ENCODE results near the gene AGPAT3.
"Not testable (repeated sequence)": the region's sequence is repeated elsewhere in the genome, so short reads cannot be mapped to it uniquely, and the experiment has no call there.

AGPAT3 gene, protein sequence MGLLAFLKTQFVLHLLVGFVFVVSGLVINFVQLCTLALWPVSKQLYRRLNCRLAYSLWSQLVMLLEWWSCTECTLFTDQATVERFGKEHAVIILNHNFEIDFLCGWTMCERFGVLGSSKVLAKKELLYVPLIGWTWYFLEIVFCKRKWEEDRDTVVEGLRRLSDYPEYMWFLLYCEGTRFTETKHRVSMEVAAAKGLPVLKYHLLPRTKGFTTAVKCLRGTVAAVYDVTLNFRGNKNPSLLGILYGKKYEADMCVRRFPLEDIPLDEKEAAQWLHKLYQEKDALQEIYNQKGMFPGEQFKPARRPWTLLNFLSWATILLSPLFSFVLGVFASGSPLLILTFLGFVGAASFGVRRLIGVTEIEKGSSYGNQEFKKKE

DNA sequence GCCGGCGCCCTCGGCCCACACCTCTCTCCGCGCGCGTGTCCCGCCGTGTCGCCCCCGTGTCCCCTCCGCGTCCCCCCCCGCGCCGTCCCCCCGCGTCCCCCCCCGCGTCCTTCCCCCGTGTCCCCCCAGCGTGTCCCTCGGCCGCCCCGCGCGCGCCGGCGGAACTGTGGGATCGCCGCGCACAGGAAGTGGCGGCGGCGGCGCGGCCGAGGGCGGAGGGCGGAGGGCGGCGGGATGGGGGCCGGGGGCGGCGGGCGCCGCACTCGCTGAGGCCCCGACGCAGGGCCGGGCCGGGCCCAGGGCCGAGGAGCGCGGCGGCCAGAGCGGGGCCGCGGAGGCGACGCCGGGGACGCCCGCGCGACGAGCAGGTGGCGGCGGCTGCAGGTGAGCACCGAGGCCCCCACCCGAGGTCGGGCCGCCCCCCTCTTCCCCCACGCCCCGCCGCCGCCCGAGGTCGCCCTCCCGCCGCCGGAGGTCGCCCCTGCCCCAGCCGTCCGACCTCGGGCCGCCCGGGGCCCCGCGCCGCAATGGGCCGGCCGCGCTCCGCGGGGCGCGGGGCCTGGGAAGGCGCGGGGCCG lies at the start of gene AGPAT3:
TSS of gene AGPAT3 (plus strand) at position 262 of the 578 bp plus-strand sequence. CDS start 94,459 bp downstream, outside the sequence.
- no peak for DNase-seq

DNA sequence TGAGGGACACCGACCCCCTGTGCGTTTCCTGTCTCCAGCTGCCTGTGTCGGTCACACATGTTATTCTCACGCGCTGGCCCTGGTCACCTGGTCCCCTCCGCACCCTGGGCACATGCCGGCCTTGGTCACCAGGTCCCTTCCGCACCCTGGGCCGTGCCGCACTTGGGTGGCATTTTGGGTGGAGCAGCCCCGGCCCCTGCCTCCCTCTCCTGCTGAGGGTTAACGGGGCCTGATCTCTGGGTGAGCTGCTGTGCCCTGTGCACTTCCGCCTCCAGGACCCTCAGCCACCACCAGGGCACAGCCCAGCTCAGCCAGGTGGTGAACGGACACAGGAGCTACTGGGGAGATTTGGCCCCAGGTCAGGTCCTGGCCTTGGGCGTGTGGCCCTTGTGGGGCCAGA lies 49.0 kb upstream of the AGPAT3 start:
- no peak for DNase-seq

DNA sequence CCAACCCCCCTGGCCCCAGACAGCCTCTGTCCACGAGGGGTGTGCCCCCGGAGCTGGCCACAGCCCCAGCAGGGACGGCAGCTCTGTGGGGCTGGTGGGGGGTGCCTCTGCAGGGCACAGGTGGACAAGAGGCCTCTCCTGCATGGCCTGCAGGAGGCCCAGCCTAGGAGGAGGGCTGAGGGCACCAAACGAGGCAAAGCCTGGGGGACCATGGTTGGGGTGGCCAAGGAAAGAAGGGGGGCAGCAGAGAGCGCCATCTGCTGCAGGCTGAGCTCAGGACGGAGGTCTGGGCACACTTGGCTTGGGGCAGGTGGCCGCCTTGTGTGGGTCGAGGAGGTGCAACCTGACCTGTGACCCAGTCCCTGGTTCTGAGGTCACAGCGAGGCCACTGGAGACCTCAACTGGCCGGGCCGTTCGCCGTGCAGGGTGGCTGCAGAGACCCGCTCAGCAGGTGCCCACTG lies 48.4 kb upstream of the AGPAT3 start:
- DNase-seq = no peak

DNA sequence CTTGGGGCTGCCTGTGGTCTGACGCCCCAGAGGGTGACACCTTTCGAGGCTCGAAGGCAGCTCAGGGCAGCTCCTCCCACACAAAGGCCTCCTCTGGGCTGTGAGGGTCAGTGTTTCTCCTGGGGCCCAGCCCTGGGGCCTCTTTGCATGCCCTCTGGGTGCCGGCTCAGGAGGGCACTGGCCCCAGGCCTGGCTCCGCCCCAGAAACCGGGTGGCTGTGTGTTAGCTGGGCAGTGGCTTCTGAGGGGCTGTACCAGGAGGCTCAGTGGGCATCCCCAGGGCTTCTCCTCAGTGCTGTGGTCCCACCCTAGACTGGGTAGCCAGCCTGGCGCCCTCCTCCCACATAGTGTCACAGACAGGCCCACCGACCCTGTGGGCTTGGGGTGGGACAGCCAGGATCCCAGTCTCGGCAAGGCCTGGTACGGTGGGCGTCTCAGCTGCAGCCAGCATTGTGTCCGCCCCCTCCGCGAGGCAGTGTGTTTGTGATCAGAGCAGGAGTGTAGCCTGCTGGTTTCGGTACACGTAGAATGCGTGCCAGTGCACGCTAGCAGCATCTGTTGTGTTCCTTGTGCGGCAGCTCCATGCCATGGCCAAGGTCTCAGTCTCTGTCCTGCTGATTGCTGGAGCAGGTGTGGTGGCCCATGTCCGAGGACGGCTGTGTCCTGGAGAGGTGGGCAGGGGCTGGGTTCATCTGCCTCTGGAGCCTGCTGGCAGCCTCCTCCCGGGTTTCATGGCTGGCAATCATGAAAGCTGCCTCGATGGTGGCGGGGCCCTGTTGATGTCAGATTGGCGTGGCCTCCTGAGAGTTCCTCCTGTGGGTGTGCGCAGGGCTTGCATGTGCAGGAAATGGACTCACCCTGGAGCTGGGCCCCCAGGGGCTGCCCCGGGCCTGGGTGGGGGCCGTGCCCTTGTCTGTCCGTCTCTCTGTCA lies 47.6 kb upstream of the AGPAT3 start:
- no peak for DNase-seq

DNA sequence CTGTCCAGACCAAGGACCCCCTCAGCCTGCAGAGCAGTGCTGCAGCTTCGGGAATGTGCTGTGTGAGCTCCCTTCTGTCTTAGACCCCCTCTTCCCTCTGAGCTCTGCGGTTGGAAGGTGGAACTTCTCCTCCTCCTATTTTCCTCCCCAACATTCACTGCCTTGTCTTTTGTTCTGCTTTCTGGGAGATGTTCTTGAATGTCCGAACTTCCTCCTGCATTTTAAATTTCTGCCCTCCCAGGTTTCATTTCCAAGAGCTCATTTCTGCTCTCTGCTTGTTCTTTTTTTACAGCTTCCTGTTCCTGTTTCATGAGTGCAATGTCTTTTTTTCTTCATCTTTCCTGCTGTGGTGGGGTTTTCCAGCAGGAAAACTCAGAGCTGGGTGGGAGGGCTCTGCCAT lies 46.3 kb upstream of the AGPAT3 start:
- DNase-seq = no peak

DNA sequence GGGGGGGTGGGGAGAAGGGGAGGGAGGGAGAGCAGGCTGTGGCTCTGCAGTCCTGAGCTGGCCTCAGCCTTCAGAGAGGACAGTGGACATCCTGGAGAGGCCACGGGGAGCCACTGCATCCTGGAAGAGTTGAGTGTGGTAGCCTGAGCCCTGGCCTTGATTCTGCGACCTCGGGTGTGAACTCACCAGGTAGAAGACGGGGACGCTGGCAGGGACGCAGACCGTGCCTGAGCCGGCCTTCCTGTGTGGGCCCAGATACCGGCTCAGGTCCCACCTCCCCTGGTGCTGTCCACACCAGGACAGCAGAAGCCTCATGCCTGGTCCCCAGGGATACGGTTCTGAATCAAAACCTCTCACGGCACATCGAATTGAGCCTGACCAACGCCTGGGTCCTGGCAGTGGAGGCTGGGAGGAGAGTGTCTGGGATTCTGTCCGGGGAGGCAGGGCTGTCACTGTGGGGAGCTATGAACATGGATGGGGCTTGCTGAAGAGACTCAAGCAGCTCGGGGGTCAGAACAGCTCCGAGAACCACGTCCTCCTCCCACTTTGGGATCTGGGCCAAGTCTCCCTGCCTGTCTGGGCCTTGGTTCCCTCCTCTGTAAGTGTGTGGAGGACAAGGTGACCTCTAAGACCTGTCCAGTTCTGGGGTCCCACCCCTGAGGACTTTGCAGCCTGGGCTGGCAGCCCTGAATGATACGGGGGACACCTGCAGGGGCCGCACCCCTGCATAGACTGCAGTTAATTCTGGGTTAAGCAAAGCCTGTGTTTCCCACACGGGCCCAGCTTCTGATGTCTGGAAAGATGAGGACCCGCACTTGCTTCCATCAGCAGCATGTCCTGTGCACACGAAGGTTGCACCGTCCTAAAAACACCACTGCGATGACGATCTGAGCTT lies 45.3 kb upstream of the AGPAT3 start:
- no peak for DNase-seq

DNA sequence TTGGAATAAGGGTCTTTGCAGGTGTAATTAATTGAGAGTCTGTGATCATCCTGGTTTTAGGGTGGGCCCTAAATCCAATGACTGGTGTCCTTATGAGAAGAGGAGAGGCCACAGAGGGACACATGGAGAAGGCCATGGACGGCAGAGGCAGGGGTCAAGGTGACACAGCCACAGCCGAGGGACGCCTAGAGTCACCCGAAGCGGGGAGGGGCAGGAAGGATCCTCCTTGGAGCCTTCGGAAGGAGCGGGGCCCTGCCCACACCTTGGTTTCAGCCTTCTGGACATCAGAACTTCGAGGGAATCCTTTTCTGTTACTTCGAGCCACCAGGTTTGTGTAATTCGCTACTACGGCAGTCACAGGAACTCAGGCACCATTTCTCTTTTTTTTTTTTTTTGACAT lies 44.6 kb upstream of the AGPAT3 start:
- no peak for DNase-seq

DNA sequence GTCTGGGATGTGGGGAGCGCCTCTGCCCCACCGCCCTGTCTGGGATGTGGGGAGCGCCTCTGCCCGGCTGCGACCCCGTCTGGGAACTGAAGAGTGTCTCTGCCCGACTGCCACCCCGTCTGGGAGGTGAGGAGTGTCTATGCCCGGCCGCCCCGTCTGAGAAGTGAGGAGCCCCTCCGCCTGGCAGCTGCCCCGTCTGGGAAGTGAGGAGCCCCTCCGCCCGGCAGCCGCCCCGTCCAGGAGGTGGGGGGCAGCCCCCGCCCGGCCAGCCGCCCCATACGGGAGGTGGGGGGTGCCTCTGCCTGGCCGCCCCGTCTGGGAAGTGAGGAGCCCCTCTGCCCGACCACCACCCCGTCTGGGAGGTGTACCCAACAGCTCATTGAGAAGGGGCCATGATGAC lies 42.9 kb upstream of the AGPAT3 start:
- not testable (repeated sequence) for DNase-seq

DNA sequence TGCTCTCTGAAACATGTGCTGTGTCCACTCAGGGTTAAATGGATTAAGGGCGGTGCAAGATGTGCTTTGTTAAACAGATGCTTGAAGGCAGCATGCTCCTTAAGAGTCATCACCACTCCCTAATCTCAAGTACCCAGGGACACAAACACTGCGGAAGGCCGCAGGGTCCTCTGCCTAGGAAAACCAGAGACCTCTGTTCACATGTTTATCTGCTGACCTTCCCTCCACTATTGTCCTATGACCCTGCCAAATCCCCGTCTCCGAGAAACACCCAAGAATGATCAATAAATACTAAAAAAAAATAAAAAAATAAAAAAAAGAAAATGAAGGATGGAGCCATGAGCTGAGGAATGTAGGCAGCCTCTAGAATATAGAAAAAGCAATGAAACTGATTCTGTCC lies 42.3 kb upstream of the AGPAT3 start:
- DNase-seq = not testable (repeated sequence)

DNA sequence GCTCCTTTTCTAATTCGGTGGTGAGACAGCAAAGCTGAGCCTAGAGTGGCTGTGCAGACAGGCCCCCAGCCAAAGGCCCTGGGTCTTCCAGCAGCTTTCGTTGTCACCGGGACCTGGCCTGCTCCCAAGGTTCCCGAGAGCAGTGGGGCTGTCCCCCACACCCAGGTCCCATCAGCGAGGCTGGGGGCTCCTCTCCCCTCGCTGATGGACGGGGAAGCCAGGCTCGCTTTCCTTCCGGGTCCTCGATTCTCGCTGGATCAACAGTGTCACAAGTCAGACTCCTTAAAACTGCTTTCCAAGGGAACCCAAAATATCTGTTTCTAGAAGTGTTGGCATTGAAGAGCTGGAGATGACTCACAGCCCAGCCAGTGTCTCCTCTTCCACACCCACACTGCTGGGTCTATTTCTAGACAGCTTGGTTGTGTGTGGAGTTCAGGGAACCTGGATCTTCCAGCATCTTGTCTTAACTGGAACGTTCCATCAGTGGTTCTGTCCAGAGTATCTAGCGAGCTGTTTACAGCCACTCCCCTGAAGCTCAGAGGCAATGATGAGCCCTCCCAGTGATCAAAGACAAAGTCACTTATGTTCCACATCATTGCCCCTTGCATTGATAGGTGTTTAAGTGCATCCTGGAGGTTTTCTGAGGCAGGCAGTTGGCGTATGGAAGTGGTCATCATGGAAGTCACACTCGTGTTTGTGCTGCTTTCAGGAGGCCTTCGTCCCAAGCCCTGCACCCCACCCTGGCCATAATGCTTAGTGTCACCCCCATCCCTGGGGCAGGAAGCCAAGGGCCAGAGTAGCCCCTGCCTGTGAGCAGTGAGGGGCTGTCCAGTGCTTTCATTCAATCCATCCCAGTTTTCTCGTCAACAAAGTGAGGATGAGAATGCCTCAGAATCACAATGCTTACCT lies 40.4 kb upstream of the AGPAT3 start:
- no peak for DNase-seq

DNA sequence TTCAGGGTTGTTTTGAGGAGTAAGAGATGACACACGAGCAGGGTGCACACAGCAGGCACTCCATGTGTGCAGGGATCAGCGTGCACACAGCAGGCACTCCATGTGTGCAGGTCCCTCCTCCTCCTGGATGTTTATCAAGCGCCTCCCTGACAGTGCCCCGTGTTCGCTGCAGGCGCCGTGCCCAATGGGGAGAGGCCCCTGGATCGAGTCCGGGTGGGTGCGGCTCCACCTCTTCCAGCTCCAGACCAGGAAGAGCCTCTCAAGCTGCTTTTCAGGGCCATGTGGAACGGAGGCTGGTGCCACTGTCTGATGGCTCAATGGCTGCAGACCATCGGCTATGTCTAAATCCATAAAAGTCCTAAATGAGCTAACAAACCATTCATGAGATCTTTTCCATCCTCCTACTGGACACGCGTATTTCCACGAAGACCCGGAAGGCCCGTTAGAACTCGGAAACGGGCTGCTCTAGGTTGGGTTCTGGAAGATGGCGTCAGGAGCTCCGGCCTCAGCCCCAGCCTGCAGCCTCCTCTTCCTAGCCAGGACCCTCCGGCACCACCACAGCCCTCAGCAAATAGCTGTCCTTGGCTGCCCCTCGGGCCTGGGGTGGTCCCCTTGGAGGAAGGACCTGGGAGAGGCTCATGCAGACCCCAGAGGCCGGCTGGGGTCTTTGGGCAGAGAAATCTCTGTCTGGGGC lies 39.6 kb upstream of the AGPAT3 start:
- DNase-seq = no peak

DNA sequence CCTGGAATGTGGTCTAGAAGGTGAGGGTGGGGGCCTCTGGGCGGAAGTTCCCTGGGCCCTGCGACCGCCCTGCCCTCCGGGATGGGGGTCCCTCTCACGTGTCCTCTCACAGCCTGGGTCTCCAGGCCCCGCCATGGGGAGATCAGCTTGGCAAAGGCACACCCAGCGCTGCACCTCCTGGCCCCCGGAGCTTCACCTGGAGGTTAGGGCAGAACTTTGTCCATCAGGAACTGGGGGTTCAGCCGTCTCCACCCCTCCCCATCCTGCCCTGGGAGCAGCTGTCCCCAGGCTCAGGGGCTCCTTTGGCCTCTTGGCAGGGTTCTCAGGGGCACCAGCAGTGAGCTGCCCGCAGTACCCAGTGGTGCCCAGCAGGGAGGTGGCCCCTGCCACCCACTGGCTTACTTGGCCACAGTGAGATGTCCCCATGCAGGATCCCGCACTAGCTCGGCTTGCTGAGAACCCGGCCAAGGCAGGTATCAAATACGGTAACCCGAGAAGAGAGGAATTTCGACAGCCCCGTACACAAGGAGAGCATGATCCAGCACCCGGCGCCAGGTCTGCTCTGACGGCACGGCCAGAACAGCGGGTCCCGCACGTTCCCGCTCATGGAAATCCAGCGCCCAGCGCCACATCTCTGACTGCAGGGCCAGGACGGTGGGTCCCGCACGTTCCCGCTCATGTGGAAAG lies 38.9 kb upstream of the AGPAT3 start:
- DNase-seq = no peak

DNA sequence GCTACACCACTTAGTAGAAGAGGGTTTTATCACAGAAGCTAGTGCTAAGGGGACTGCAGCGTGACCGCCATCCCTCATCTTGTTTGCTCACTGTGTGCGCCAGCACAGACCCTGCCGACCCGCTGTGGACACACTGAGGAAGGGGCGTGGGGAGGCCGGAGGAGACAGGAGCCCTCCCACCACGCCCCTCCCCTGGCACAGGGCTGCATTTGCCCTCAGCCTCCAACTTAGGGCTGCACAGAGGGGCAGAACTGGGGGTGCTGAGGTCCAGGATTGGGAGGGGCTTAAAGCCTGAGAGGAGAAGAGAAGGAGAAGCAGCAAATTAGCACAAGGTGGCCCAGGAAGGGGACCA lies 38.4 kb upstream of the AGPAT3 start:
- DNase-seq = no peak

DNA sequence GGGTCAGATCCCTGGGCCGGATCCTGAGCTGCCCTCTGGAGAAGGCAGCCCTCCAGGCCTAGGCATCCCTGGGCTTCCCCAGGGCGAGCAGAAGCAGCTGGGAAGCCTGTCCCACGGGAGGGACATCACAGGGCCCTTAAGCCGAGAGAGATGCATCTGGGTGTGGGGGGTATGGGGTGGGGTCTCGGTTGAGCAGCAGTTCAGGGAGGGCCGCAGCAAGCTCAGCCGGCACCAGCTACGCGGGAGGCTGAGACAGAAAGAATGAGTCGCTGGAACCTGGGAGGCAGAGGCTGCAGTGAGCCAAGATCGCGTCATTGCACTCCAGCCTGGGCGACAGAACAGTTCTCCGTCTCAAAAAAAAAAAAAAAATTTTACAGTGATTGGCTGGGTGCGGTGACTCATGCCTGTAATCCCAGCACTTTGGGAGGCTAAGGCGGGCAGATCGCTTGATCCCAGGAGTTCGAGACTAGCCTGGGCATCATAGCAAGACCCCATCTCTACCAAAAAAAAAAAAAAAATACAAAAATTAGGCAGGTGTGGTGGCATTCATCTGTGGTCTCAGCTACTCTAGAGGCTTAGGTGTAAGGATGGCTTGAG lies 37.9 kb upstream of the AGPAT3 start:
- no peak for DNase-seq

DNA sequence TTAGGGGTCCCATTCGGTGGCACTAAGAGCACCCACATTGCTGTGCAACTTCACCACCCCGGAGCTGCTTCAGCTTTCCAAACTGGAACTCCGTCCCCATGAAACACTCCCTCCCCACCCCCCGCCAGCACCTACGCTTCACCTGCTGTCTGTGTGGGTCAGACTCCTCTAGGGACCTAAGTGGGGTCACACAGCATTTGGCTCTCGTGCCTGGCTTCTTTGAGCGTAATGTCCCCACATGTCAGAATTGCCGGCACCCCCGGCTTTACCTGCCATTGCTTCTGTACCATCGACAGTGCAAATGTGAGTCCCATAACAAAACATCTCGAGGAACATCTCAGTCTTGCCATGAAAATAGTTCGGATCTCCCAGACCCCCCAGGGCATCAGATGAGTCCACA lies 35.9 kb upstream of the AGPAT3 start:
- no peak for DNase-seq

DNA sequence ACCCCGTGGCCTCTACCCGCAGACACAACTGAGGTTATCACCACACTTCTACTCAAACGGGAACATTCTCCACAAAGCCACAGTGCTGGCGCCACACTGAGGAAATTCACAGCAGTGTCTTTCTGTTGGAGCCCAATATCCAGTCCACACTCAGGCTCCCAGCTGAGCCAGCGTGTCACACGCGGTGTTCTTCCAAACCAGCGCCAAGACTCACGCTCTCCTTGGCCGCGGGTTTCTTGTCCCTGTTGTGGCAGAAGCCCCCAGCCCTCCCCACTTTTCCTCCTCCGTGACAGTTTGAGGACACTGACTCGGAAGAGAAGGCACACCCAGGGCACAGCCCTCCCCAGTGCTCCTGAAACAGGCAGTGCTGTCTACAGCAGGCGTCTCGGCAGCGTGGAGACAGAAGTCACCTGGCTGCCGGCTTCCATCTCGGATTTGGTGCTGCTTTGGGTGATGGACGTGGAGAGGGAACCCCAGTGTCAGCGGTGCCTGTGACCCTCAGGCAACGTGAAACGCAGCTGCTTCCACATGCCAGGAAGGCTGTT lies 35.4 kb upstream of the AGPAT3 start:
- no peak for DNase-seq

DNA sequence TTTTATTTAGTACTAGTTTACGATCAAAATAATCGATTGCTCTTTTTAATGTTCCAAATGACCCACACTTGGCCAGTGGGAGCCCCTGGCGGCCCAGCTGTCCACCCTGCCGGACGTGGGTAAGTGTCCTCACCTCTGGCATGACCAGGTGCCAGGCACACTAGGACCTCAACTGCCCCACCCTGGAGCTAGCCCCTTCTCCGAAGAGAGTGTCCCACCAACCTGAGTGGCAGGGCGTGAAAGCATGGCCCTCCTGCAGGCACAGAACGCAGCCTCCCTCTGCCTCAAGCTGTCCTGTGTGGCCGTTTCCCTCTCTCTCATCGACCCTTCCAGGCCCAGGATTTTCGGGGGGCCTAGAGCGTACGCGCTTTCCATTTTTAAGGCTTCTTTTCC lies 32.9 kb upstream of the AGPAT3 start:
- no peak for DNase-seq

DNA sequence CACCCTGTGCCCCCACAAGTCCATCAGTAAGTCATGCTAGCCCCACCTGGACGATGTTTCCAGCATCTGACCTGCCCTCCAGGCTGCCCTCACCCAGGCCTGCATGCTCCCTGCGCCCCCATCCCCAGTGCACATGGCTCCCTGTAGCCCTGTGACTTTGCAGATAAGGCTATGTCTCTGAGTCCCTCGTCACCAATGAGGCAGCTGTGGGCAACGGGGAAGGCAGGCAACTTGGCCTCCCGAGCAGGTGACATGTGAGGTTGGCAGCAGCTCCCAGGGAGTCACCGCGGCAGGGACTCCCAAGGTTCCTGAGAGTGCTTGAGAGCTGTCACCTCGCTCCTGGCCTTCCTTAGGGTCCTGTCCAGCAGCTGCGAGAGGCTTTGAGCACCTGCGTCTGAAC lies 32.4 kb upstream of the AGPAT3 start:
- DNase-seq = no peak

DNA sequence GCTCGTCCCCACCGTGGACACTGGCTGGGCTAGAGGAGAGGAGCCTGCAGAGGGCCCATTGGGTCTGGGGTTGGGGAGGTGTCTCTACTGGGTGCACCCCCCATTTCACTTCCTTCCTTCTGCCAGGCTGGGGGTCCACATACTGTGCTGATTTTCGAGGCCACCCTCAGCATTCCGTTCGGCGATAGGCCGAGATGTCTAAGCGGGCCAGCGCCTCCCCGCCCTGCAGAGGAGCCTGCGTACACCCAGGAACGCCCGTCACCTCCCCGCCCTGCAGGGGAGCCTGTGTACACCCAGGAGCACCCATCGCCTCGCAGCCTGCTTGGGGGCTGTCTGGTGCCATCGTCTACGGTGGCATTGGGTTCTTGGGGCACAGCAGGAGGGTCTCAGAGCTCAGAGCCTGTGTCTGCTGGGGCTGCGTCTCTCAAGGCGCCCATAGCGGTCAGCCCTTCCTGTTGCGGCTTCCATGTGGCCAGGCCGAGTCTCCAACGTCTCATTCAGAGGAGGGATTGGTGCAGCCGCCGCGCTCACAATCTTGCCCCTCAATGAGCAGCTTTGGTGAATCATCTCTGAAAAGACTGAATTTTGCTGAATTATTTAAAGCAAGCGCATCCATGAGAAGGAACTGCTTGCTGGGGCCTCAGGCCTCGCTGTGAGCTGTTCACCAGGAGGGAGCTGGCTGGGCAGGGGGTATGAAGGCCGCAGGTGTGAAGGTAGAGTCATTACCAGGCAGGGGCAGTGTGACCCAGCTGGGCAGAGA lies 30.7 kb upstream of the AGPAT3 start:
- no peak for DNase-seq
